ENCODE results near the gene PRR5L.

DNA sequence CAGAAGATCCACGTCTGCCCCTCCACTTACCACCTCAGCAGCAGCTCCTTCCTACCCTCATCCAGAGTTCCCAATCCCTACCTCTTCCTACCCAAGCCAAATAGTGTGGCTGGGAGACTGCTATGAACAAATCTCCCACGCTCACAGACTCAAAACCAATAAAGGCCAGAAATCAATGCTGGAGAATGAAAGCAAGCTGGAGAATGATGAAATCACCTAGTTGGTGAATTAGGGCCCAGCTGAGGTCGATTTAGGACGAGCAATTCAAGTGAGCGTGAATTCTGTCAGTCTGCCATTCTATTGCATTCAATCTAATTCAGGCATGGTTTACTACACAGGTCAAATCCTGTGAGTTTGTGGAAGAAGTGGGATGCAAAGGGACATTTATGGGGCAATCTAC is 29.3 kb upstream of the PRR5L start:
- TF ChIP-seq FOXA1 (IDR thresholded peaks at IDR 0.05), result no peak
- TF ChIP-seq PKNOX1 (IDR thresholded peaks at IDR 0.05), result no peak
- TF ChIP-seq HDGF (IDR thresholded peaks at IDR 0.05; ENCODE audit: borderline replicate concordance), result no peak
- TF ChIP-seq SP1 (IDR thresholded peaks at IDR 0.05), result no peak
- TF ChIP-seq ZNF384 (IDR thresholded peaks at IDR 0.05), result no peak
- no peak for TF ChIP-seq ARNT (IDR thresholded peaks at IDR 0.05)
- no peak for TF ChIP-seq L3MBTL2 (conservative IDR thresholded peaks at IDR 0.05)
- TF ChIP-seq FOXK2 (IDR thresholded peaks at IDR 0.05), result no peak
- no peak for TF ChIP-seq LEF1 (IDR thresholded peaks at IDR 0.05; ENCODE audit: borderline replicate concordance)
- no peak for TF ChIP-seq SUZ12 (IDR thresholded peaks at IDR 0.05)
- TF ChIP-seq TARDBP (IDR thresholded peaks at IDR 0.05), result no peak
- TF ChIP-seq ELF4 (IDR thresholded peaks at IDR 0.05), result no peak

Measured in HEK293T (cell line).